HG03520 (cell line): ENCODE measurements around the gene KIRREL2.
"Not testable (repeated sequence)": the region's sequence is repeated elsewhere in the genome, so short reads cannot be mapped to it uniquely, and the experiment has no call there.

Experiments used
- ATAC-seq: cut with Tn5 transposase; IDR thresholded peaks from one replicate; pipeline ENCODE4 v1.9.1; 2021; ENCODE audit warnings: mild to moderate bottlenecking, moderate library complexity; ENCODE audit not compliant: unreplicated experiment

Gene KIRREL2

GRCh38 chr19:35856546-35857149 lies at the start of gene KIRREL2:
Gene KIRREL2 (plus strand): TSS chr19:35856911. CDS start chr19:35857120, 209 bp downstream.
- no peak for ATAC-seq

GRCh38 chr19:35807633-35808032 lies 49.1 kb upstream of the KIRREL2 start:
- no peak for ATAC-seq

- ATAC-seq, result no peak
Measured at GRCh38 chr19:35811317-35812219, 45.1 kb upstream of the KIRREL2 start.

GRCh38 chr19:35812220-35813042 lies 44.3 kb upstream of the KIRREL2 start, which contains the start of gene PRODH2:
Gene PRODH2 (minus strand): TSS chr19:35812845. CDS start chr19:35812805, 40 bp downstream.
- no peak for ATAC-seq

- no peak for ATAC-seq
Measured at GRCh38 chr19:35813043-35813890, 43.4 kb upstream of the KIRREL2 start.

- no peak for ATAC-seq
Measured at GRCh38 chr19:35816262-35816661, 40.4 kb upstream of the KIRREL2 start.

GRCh38 chr19:35816846-35817245 lies 39.9 kb upstream of the KIRREL2 start:
- no peak for ATAC-seq

- no peak for ATAC-seq
Measured at GRCh38 chr19:35818445-35818844, 38.3 kb upstream of the KIRREL2 start.

- ATAC-seq, result no peak
Measured at GRCh38 chr19:35822579-35822978, 34.1 kb upstream of the KIRREL2 start.

- no peak for ATAC-seq
Measured at GRCh38 chr19:35824150-35824549, 32.6 kb upstream of the KIRREL2 start.

GRCh38 chr19:35828692-35829301 lies 27.9 kb upstream of the KIRREL2 start:
- ATAC-seq, result no peak

GRCh38 chr19:35830986-35831385 lies 25.7 kb upstream of the KIRREL2 start:
- no peak for ATAC-seq

- ATAC-seq, result no peak
Measured at GRCh38 chr19:35832054-35832453, 24.7 kb upstream of the KIRREL2 start.

- no peak for ATAC-seq
Measured at GRCh38 chr19:35833972-35834371, 22.7 kb upstream of the KIRREL2 start.

GRCh38 chr19:35836096-35836495 lies 20.6 kb upstream of the KIRREL2 start:
- ATAC-seq, result not testable (repeated sequence)

- ATAC-seq, result no peak
Measured at GRCh38 chr19:35841961-35842595, 14.6 kb upstream of the KIRREL2 start.

GRCh38 chr19:35842666-35843272 lies 13.9 kb upstream of the KIRREL2 start:
- no peak for ATAC-seq

- no peak for ATAC-seq
Measured at GRCh38 chr19:35843676-35844481, 12.8 kb upstream of the KIRREL2 start.
